DMS79 (cell line): Measurements from ENCODE around the gene CERS6.
A peak's percentile ranks its signal among the peaks of the same experiment; 100 is the strongest.

Experiments used
- DNase-seq: peaks from one replicate; lab custom pipeline; 2025; lab: John Stamatoyannopoulos, UW

Gene CERS6

GRCh38 chr2:168705534-168706470, 249.7 kb downstream of the CERS6 start:
- peak; percentile 15 for DNase-seq

- DNase-seq, result no peak
These were observed 250.7 kb downstream of the CERS6 start for GRCh38 chr2:168706806-168707205.

GRCh38 chr2:168708080-168708479, 252.0 kb downstream of the CERS6 start:
- no peak for DNase-seq

GRCh38 chr2:168710754-168711467, 254.8 kb downstream of the CERS6 start:
- no peak for DNase-seq

- no peak for DNase-seq
These were observed 256.0 kb downstream of the CERS6 start for GRCh38 chr2:168712053-168712452.

GRCh38 chr2:168713325-168713724, 257.3 kb downstream of the CERS6 start:
- no peak for DNase-seq

- DNase-seq, result no peak
These were observed 259.8 kb downstream of the CERS6 start for GRCh38 chr2:168715849-168716248.

GRCh38 chr2:168716839-168717238, 260.8 kb downstream of the CERS6 start:
- DNase-seq, result no peak

- no peak for DNase-seq
These were observed 261.9 kb downstream of the CERS6 start for GRCh38 chr2:168717790-168718502.

- DNase-seq, result no peak
These were observed 262.6 kb downstream of the CERS6 start for GRCh38 chr2:168718622-168719021.

GRCh38 chr2:168719446-168719845, 263.4 kb downstream of the CERS6 start:
- DNase-seq, result no peak

GRCh38 chr2:168722592-168722991, 266.5 kb downstream of the CERS6 start:
- no peak for DNase-seq

- no peak for DNase-seq
These were observed 267.3 kb downstream of the CERS6 start for GRCh38 chr2:168723275-168723899.

- DNase-seq, result no peak
These were observed 270.3 kb downstream of the CERS6 start for GRCh38 chr2:168726375-168726774.

- no peak for DNase-seq
These were observed 271.9 kb downstream of the CERS6 start for GRCh38 chr2:168727904-168728470.

- DNase-seq, result no peak
These were observed 273.4 kb downstream of the CERS6 start for GRCh38 chr2:168729455-168729854.

- DNase-seq, result no peak
These were observed 274.3 kb downstream of the CERS6 start for GRCh38 chr2:168730344-168730743.

GRCh38 chr2:168731002-168731401, 274.9 kb downstream of the CERS6 start:
- DNase-seq, result no peak

- DNase-seq, result no peak
These were observed 275.5 kb downstream of the CERS6 start for GRCh38 chr2:168731616-168732015.

- DNase-seq, result peak; percentile 8
These were observed 276.0 kb downstream of the CERS6 start for GRCh38 chr2:168732100-168732499.

- no peak for DNase-seq
These were observed 276.4 kb downstream of the CERS6 start for GRCh38 chr2:168732506-168732905.
